NCI-H2171 (cell line): ENCODE results near the gene CACTIN.
"Not testable (repeated sequence)": the region's sequence is repeated elsewhere in the genome, so short reads cannot be mapped to it uniquely, and the experiment has no call there.

ENCODE experiments used
- DNase-seq: peaks from one replicate; lab custom pipeline; 2025; lab: John Stamatoyannopoulos, UW

The CACTIN gene

GRCh38 chr19:3626473-3627350 is at the start of gene CACTIN:
CACTIN (minus strand) TSS chr19:3626790; CDS start chr19:3626762, 28 bp downstream.
- DNase-seq, result peak; percentile 99

GRCh38 chr19:3674784-3675543 is 48.4 kb upstream of the CACTIN start:
- DNase-seq, result no peak

GRCh38 chr19:3673506-3674439 is 47.2 kb upstream of the CACTIN start:
- no peak for DNase-seq

GRCh38 chr19:3672993-3673392 is 46.4 kb upstream of the CACTIN start:
- DNase-seq, result no peak

GRCh38 chr19:3672575-3672948 is 46.0 kb upstream of the CACTIN start:
- DNase-seq, result no peak

GRCh38 chr19:3671680-3672574 is 45.3 kb upstream of the CACTIN start:
- DNase-seq, result no peak

GRCh38 chr19:3670796-3671679 is 44.4 kb upstream of the CACTIN start:
- no peak for DNase-seq

GRCh38 chr19:3669947-3670795 is 43.6 kb upstream of the CACTIN start:
- DNase-seq, result no peak

GRCh38 chr19:3669082-3669946 is 42.7 kb upstream of the CACTIN start:
- DNase-seq, result no peak

- no peak for DNase-seq
Observed at GRCh38 chr19:3668331-3669081, 41.9 kb upstream of the CACTIN start.

GRCh38 chr19:3667766-3668165 is 41.2 kb upstream of the CACTIN start:
- no peak for DNase-seq

- no peak for DNase-seq
Observed at GRCh38 chr19:3667037-3667638, 40.5 kb upstream of the CACTIN start.

GRCh38 chr19:3666545-3666856 is 39.9 kb upstream of the CACTIN start:
- DNase-seq, result not testable (repeated sequence)

GRCh38 chr19:3665681-3666544 is 39.3 kb upstream of the CACTIN start:
- no peak for DNase-seq

- DNase-seq, result no peak
Observed at GRCh38 chr19:3664879-3665642, 38.5 kb upstream of the CACTIN start.
